Activated T-helper 2 cell treated with anti-CD3 and anti-CD28 coated beads, Interferon-gamma antibody, Interleukin-2, Interleukin-4, amounts not matched to agents 10 μg/mL and 5 μg/mL and 100 μg/mL, durations not matched to agents 14 hours and 24 hours and 36 hours (primary cell): Measurements from ENCODE around the gene DEK. TPM values are rescaled to one million over a fixed set of nuclear protein-coding genes. Genes with fewer than 3 reads are reported as not detected.

ENCODE experiments used
- DNase-seq: peaks from one replicate; pipeline ENCODE4 v3.0.0; 2021; ENCODE audit warnings: low spot score
- H3K27ac Mint-ChIP-seq: one replicate; pipeline ENCODE4 v1.8.0; 2021; ENCODE audit warnings: mixed read lengths
- H3K27me3 Mint-ChIP-seq: one replicate; pipeline ENCODE4 v1.8.0; 2021; ENCODE audit warnings: low read depth, mixed read lengths
- H3K36me3 Mint-ChIP-seq: one replicate; pipeline ENCODE4 v1.8.0; 2021; ENCODE audit warnings: low read depth, mixed read lengths
- H3K4me1 Mint-ChIP-seq: one replicate; pipeline ENCODE4 v1.8.0; 2021; ENCODE audit warnings: low read depth, mixed read lengths
- H3K4me3 Mint-ChIP-seq: one replicate; pipeline ENCODE4 v1.8.0; 2021; ENCODE audit warnings: low read depth, mild to moderate bottlenecking, moderate library complexity, mixed read lengths
- H3K9me3 Mint-ChIP-seq: one replicate; pipeline ENCODE4 v1.8.0; 2021; ENCODE audit warnings: mixed read lengths
- intact Hi-C: fragments of 100-400 bp; cut with micrococcal nuclease; formaldehyde crosslinking; loops from one replicate; pipeline ENCODE4 v1.15.1; 2023
- total RNA-seq: library from RNA; stranded (reverse); gene quantifications from 2 replicates; pipeline ENCODE4 v1.2.3, GENCODE V29; 2022

The DEK gene
- total RNA-seq, 1 donor from 2014 or later = 198 TPM

DNA sequence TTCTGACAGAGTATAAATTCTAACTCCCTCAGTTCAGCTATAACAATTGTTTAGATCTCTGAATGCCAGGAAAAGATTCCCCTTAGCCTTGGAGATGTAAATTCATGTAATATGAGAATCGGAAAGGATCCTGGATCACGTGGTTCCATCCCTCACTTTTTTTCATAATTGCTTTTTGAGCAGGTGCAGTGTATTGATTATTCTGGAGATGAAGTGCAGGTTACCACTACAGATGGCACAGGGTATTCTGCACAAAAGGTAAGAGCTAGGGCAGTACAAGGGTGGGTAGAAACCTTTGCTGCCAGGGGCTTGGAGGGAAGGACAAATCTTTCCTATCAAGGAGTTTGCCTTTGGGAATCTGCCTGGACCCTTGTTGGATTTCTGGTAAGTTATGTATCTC, 56.4 kb downstream of the DEK start:
- Mint-ChIP-seq H3K4me1 (peaks cover 14% of the 10 kb centered on the region), H3K27ac (no peak overlapping the region), H3K36me3 (peaks cover 8% of the 10 kb centered on the region), H3K9me3 (no peaks in the 10 kb centered on the region), H3K4me3 (no peak overlapping the region), H3K27me3 (no peaks in the 10 kb centered on the region)
- DNase-seq = no peak
- intact Hi-C loops = no loop called here

DNA sequence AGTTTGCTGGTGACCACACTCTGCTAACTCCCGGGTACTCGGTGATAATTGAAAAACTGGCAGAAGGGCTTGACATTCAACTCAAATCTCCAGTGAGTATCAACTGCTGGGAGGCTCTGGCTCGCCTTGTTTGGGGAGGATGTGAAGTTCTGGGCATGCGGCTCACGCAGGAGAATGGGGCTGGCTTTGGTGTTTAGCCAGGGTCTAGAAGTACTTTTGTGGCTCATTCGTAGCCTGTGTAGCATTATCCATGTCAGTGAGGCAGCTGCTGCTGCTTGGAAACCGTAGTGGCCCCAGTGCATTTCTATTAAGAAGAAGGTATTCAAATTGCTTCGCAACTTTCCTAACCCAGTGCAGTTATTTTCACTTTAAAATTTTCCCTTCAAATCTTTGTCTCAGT, 56.9 kb downstream of the DEK start:
- H3K9me3 Mint-ChIP-seq = no peaks in the 10 kb centered on the region
- peaks cover 13% of the 10 kb centered on the region for H3K4me1 Mint-ChIP-seq
- no peak overlapping the region for H3K27ac Mint-ChIP-seq
- H3K4me3 Mint-ChIP-seq = no peak overlapping the region
- no peaks in the 10 kb centered on the region for H3K27me3 Mint-ChIP-seq
- H3K36me3 Mint-ChIP-seq = peaks cover 8% of the 10 kb centered on the region
- intact Hi-C loops = no loop called here
- no peak for DNase-seq

DNA sequence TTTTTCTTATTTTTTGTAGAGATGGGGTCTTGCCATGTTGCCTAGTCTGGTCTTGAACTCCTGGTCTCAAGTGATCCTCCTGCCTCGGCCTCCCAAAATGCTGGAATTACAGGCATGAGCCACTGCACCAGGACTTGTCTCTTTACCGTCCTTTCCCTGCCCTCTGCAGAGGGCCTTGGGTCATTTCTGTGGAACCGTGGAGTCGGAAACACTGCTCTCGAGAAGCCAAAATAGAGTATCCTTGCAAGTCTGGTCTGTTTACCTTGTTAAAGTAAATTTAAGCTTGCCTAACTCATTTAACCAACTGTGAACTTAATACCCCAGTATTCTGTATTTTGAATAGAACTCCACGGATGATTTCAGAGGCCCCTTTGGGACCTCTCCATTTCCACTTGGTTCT, 57.7 kb downstream of the DEK start:
- Mint-ChIP-seq H3K27ac (no peak overlapping the region), H3K4me1 (peaks cover 7% of the 10 kb centered on the region), H3K9me3 (no peaks in the 10 kb centered on the region), H3K4me3 (no peak overlapping the region), H3K27me3 (no peaks in the 10 kb centered on the region), H3K36me3 (peaks cover 3% of the 10 kb centered on the region)
- DNase-seq = no peak
- intact Hi-C loops = no loop called here

DNA sequence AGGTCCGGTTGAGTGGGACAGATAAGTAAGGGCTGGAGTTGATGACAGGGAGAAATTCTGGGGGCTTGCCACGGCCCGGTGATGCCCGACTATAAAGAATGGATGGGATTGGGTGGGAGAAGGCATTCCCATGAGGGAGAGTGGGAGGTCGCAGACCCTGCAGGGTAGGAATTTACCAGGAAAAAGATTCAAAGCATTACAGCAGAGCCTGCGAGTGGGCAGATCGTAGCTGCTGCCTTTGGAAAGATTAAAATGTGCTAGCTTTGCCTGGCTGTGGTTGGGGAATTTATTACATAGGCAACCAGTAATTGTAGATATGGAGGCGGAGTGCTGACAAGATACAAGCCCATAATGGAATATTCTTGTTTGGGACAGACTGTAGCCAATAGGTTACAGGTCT, 59.6 kb downstream of the DEK start:
- H3K4me3 Mint-ChIP-seq = no peak overlapping the region
- H3K27me3 Mint-ChIP-seq = no peaks in the 10 kb centered on the region
- peaks cover 1% of the 10 kb centered on the region for H3K4me1 Mint-ChIP-seq
- no peak overlapping the region for H3K27ac Mint-ChIP-seq
- no peaks in the 10 kb centered on the region for H3K36me3 Mint-ChIP-seq
- intact Hi-C loops = no loop called here
- H3K9me3 Mint-ChIP-seq = no peaks in the 10 kb centered on the region
- DNase-seq = no peak

DNA sequence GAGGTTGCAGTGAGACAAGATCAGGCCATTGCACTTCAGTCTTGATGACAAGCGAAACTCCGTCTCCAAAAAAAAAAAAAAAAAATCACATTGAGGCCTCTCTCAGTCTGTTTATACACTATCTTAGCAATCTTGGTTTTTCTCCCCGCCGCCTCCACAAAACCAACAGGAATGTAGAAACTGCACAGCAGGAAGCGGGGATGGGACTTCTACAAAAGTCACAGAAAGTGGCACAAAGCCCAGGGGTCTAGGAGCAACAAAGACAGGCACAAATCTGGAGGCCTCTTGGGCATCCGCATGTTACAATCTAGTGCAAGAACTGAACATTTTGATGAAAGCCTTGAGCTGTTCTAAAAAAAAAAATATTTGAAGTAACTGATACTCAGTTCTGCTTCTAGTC, 60.5 kb downstream of the DEK start:
- intact Hi-C loops = no loop called here
- Mint-ChIP-seq H3K36me3 (no peaks in the 10 kb centered on the region), H3K27ac (no peak overlapping the region), H3K4me1 (peaks cover 1% of the 10 kb centered on the region), H3K4me3 (no peak overlapping the region), H3K9me3 (no peaks in the 10 kb centered on the region), H3K27me3 (no peaks in the 10 kb centered on the region)
- no peak for DNase-seq

DNA sequence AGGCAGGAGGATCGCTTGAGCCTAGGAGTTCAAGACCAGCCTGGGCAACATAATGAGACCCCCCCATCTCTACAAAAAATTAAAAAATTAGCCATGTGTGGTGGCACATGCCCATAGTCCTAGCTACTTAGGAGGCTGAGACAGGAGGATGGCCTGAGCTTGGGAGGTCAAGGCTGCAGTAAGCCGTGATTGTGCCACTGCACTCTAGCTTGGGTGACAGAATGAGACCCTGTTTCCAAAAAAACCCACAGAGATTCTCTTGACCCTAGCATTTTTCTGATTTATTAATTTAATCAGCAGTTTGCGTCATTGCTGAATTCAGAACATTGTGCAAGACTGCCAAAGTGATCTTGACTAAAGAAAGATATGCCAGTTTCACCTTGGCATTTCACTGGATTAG, 72.3 kb downstream of the DEK start:
- intact Hi-C loops = no loop called here
- Mint-ChIP-seq H3K4me3 (no peak overlapping the region), H3K27me3 (no peaks in the 10 kb centered on the region), H3K36me3 (no peaks in the 10 kb centered on the region), H3K4me1 (no peaks in the 10 kb centered on the region), H3K9me3 (no peaks in the 10 kb centered on the region), H3K27ac (no peak overlapping the region)
- no peak for DNase-seq

DNA sequence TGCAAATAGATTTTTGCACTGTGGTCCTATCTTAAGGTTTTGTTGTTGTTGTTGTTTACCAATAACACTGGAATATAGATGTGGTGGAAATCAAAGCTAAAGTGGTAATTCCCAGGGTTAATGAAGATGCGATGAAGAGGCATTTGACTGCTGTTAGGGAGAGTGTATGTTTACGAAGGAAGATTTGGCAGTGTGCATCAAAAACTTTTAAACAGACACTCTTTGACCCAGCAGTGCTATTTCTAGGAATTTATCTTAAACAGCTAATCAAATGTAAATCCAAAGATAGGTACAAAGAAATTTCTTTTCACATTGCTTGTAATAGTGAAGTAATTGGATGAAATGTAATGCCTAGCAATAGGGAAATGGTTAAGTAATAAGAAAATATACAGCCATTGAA, 75.1 kb downstream of the DEK start:
- H3K4me3 Mint-ChIP-seq = no peak overlapping the region
- H3K4me1 Mint-ChIP-seq = no peaks in the 10 kb centered on the region
- no peaks in the 10 kb centered on the region for H3K9me3 Mint-ChIP-seq
- H3K36me3 Mint-ChIP-seq = no peaks in the 10 kb centered on the region
- no peaks in the 10 kb centered on the region for H3K27me3 Mint-ChIP-seq
- DNase-seq = no peak
- H3K27ac Mint-ChIP-seq = no peak overlapping the region
- intact Hi-C loops = no loop called here

DNA sequence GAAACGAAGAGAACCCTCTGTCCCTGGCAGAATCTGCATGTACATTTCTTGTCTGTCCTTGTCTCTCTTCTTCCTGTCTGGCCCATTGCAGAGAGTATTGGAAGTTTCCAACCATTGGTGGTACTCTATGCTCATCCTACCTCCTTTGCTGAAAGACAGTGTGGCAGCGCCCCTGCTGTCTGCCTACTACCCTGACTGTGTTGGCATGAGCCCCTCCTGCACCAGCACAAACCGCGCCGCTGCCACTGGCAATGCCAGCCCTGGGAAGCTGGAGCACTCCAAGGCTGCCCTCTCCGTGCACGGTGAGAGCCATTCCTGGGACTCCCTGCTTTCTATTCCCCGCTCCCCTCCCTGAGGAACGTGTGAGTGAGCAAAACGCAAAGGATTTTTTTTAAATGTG, 76.6 kb downstream of the DEK start:
- H3K4me1 Mint-ChIP-seq = no peaks in the 10 kb centered on the region
- intact Hi-C loops = no loop called here
- H3K27ac Mint-ChIP-seq = no peak overlapping the region
- H3K4me3 Mint-ChIP-seq = no peak overlapping the region
- no peak for DNase-seq
- no peaks in the 10 kb centered on the region for H3K9me3 Mint-ChIP-seq
- H3K36me3 Mint-ChIP-seq = no peaks in the 10 kb centered on the region
- no peaks in the 10 kb centered on the region for H3K27me3 Mint-ChIP-seq

DNA sequence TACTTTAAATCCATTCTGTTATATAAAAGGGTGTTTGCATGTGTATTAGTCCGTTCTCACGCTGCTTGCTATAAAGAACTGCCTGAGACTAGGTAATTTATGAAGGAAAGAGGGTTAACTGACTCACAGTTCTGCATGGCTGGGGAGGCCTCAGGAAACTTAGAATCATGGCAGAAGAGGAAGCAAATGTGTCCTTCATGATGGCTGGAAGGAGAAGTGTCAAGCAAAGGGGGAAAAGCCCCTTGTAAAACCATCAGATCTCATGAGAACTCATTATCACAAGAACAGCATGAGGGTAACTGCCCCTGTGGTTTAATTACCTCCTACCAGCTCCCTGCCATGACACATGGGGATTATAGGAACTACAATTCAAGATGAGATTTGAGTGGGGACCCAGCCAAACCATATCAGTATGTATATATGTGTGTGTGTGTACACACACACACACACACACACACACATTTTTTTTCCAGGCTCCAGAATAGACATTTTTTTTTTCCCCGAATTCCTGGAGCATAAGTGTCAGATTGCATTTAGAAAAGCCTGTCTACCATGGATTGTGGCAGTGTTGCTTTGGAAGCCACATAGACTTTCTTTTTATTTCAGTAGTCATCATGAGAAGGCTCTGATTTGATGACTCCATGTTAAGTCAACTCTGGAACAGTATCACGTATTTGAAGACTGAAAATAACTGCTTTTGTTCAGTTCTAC, 77.6 kb downstream of the DEK start:
- Mint-ChIP-seq H3K27ac (no peak overlapping the region), H3K27me3 (no peaks in the 10 kb centered on the region), H3K9me3 (no peaks in the 10 kb centered on the region), H3K36me3 (no peaks in the 10 kb centered on the region), H3K4me1 (no peaks in the 10 kb centered on the region), H3K4me3 (no peak overlapping the region)
- intact Hi-C loops = no loop called here
- DNase-seq = no peak

DNA sequence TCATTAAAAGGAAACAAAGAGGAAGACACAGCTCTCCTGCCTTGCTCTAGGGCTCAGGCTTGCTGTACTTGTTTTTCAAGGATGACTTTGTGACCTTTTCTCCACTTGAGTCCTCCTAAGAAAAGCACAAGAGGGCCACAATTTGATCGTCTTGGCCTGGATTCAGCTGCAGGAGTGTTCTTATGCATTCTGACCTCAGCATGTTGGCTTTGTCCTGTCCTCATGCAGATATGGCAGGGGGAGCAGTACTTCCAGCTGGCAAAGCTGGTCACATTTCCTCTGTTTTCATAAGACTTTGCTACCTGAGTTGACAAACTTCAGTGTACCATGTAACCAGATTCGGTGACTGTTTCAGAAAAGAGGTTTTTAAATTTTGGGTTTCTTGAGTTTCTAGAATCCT, 78.3 kb downstream of the DEK start:
- intact Hi-C loops = no loop called here
- Mint-ChIP-seq H3K4me3 (no peak overlapping the region), H3K9me3 (no peaks in the 10 kb centered on the region), H3K27ac (no peak overlapping the region), H3K36me3 (no peaks in the 10 kb centered on the region), H3K4me1 (no peaks in the 10 kb centered on the region), H3K27me3 (no peaks in the 10 kb centered on the region)
- DNase-seq = no peak

DNA sequence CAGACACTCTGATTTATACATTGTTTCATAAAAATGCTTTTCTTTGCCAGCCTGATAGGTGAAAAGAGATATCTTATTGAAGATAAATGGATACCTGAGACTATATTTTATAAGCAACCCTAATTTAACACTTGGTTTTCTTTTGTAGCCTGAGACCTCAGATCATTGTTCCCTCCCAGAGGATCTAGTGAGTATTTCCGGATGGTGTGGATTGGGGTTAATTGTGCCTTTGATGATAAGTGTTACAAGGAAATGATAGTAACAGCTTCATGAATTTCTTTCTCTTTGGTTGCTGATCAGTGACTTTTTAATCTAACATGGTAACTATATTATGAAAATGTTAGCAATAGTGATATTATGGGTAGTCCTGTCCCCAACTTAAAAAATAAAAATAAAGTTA, 78.7 kb downstream of the DEK start:
- Mint-ChIP-seq H3K27ac (no peak overlapping the region), H3K4me1 (no peaks in the 10 kb centered on the region), H3K27me3 (no peaks in the 10 kb centered on the region), H3K36me3 (peaks cover 3% of the 10 kb centered on the region), H3K9me3 (no peaks in the 10 kb centered on the region), H3K4me3 (no peak overlapping the region)
- intact Hi-C loops = no loop called here
- no peak for DNase-seq

DNA sequence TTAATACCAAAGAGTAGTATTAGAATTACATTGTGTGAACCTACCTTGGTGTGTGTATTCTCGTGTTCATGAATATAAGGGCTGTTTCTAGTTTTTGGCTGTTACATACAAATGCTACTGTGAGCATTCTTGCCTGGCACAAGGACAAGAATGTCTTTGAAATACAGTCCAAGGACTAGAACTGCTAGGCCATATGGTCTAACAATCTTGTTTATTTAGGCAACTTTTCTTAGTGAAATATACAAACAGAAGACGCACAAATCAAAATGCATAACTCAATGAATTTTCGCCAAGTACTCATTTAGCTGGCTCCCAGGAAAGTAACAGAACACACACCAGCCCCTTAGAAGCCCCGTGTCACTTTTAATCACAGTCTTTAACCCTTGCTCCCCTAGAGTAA, 80.6 kb downstream of the DEK start:
- intact Hi-C loops = no loop called here

DNA sequence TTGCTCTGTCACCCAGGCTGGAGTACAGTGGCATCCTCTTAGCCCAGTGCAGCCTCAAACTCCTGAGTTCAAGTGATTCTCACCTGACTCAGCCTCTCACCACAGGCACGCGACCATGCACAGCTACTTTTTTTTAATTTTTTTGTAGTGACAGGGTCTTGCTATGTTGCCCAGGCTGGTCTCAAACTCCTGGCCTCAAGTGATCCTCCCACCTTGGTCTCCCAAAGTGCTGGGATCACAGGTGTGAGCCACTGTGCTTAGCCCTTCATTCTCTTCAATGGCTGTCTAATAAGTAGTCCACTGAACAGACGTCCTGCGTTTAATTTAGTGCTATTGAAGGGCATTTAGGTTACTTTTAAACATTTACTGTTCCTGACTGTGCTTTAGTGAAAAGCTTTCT, 81.8 kb downstream of the DEK start:
- Mint-ChIP-seq H3K27me3 (no peaks in the 10 kb centered on the region), H3K4me3 (no peak overlapping the region), H3K9me3 (no peaks in the 10 kb centered on the region), H3K27ac (no peak overlapping the region), H3K4me1 (no peaks in the 10 kb centered on the region), H3K36me3 (peaks cover 7% of the 10 kb centered on the region)
- intact Hi-C loops = no loop called here
- DNase-seq = no peak

More for the DNA sequence above, 80.6 kb downstream of the DEK start:
- H3K36me3 Mint-ChIP-seq = peaks cover 5% of the 10 kb centered on the region
- H3K27me3 Mint-ChIP-seq = no peaks in the 10 kb centered on the region
- no peaks in the 10 kb centered on the region for H3K9me3 Mint-ChIP-seq
- H3K4me3 Mint-ChIP-seq = no peak overlapping the region
- H3K27ac Mint-ChIP-seq = no peak overlapping the region
- DNase-seq = no peak
- no peaks in the 10 kb centered on the region for H3K4me1 Mint-ChIP-seq

DNA sequence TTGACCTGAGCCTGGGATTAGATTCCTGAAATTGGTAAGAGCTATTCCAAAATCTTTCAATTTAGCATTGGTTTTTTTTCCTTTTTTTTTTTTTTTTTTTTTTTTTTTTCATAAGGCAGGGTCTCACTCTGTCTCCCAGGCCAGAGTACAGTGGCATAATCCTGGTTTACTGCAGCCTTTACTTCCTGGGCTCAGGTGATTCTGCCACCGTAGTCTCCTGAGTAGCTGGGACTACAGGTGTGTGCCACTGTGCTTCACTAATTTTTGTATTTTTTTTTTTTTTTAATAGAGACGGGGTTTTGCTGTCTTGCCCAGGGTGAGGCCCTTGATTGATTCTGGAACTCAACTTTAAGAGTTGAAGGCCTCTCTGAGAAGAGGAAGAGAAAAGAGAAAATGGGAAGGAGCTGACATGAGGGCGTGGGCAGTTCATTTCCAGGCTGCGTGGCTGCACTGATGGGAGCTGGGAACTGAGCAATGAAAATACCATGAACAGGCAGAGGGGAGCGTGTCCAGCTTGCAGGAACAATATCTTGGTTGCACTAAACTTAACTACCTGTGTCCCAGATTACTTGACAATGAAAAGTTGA, 84.5 kb downstream of the DEK start:
- peaks cover 23% of the 10 kb centered on the region for H3K36me3 Mint-ChIP-seq
- H3K4me3 Mint-ChIP-seq = no peak overlapping the region
- no peak overlapping the region for H3K27ac Mint-ChIP-seq
- H3K4me1 Mint-ChIP-seq = no peaks in the 10 kb centered on the region
- no peaks in the 10 kb centered on the region for H3K9me3 Mint-ChIP-seq
- no peaks in the 10 kb centered on the region for H3K27me3 Mint-ChIP-seq
- intact Hi-C loops = no loop called here
- DNase-seq = no peak
